ENCODE data around the gene ADAMTSL2.

DNA sequence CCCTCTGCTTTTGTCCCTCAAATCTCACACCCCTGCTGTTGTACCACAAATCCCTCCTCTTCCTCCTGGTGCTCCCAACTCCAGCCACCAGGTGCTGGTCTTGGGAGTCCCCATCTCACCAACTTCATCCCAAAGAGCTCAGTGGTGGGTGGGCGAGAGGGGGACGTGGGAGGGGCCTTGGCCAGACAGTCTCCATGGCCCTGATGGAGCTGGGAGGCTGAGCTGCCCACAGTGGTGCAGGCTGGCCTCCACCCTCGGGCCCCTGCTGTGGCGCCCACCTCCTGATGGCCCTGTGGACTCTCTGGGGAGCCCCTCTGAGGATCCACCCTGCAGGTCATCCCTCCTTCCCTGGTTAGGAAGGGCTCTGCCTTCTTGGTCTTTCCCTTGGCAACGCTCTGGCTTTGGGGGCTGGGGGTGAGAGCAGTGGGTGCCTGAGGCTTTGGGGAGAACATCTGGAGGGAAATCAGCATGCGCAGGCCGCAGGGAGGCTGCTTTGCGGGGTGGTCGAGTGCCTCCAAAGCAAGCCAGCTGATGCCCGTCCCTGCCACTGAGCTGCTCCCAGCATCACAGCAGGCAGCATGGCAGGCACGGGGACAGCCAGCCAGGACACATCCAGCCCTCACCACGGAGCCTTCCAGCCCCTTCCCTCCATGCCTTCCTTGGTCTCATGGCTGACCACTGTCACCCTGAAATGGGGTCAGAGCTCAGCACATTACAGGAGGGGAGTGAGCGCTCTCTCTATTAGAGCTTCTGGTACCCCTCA, 82.3 kb downstream of the ADAMTSL2 start:
- TF ChIP-seq EZH2phosphoT487 (conservative IDR thresholded peaks at IDR 0.05; ENCODE audit: low read length) = no peak
- TF ChIP-seq, protein P1, sequence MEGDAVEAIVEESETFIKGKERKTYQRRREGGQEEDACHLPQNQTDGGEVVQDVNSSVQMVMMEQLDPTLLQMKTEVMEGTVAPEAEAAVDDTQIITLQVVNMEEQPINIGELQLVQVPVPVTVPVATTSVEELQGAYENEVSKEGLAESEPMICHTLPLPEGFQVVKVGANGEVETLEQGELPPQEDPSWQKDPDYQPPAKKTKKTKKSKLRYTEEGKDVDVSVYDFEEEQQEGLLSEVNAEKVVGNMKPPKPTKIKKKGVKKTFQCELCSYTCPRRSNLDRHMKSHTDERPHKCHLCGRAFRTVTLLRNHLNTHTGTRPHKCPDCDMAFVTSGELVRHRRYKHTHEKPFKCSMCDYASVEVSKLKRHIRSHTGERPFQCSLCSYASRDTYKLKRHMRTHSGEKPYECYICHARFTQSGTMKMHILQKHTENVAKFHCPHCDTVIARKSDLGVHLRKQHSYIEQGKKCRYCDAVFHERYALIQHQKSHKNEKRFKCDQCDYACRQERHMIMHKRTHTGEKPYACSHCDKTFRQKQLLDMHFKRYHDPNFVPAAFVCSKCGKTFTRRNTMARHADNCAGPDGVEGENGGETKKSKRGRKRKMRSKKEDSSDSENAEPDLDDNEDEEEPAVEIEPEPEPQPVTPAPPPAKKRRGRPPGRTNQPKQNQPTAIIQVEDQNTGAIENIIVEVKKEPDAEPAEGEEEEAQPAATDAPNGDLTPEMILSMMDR (IDR thresholded peaks at IDR 0.05; ENCODE audit: insufficient read depth, low read length, poor library complexity, severe bottlenecking) = no peak
